HG03095 (cell line): Measurements from ENCODE around the gene C2CD2L.
"Not testable (repeated sequence)": the region's sequence is repeated elsewhere in the genome, so short reads cannot be mapped to it uniquely, and the experiment has no call there.

ENCODE experiments used
- ATAC-seq: cut with Tn5 transposase; IDR thresholded peaks from one replicate; pipeline ENCODE4 v1.9.1; 2021; ENCODE audit warnings: moderate library complexity; ENCODE audit not compliant: unreplicated experiment

C2CD2L gene

DNA sequence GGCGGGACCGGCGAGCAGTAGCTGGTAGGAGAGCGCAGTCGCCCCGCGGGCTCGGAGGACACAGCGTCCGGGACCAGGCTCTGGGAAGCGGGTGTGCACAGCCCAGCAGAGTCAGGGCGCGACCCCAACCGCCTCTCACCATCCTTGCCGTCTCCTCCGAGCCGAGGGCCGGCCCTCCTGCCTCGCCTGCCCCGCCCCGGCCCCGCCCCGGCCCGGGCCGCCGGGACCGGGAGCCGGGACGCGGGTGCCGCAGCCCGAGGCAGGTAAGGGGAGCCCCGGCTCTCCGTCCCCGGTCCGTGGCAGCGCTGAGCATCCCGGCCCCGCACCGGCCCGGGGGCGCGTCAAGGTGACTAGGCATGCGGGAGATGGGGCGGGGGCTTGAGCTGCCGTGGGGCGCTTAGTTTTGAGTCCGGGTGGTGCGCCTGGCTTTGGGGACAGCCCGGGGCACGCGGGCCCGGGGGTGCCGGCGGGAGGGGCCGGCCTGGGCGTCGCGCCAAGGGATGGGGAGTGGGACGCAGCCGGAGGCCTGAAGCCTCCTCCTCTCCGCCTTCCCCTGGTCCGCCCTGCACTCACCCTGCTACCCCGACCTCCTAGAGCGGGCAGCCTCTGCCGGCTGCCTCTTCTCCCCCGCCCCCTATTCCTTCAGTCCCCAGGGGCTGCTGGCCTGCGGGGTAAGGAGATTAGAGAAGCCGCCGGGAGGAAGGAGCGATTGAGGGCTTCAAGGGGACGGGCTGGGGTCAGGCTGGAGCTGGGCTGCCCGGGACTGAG lies 42.1 kb downstream of the C2CD2L start, which contains the start of gene ABCG4:
ABCG4 (plus strand) TSS at position 35 of the 768 bp plus-strand sequence. CDS start 914 bp downstream, outside the sequence.
- ATAC-seq: no peak

DNA sequence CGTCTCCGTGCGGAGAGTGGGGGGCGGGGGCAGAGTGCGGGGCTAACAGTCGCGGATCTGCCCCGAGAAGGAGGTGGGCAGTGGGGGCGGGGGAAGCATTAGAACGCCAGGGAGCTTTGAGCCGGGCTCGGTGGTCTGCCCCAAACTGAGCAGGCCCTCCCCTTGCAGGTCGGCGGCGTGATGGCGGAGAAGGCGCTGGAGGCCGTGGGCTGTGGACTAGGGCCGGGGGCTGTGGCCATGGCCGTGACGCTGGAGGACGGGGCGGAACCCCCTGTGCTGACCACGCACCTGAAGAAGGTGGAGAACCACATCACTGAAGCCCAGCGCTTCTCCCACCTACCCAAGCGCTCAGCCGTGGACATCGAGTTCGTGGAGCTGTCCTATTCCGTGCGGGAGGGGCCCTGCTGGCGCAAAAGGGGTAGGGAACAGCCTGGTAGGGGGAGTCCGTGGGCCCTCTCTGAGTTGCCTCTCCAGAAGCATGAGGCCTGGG lies 42.7 kb downstream of the C2CD2L start:
- ATAC-seq: no peak

DNA sequence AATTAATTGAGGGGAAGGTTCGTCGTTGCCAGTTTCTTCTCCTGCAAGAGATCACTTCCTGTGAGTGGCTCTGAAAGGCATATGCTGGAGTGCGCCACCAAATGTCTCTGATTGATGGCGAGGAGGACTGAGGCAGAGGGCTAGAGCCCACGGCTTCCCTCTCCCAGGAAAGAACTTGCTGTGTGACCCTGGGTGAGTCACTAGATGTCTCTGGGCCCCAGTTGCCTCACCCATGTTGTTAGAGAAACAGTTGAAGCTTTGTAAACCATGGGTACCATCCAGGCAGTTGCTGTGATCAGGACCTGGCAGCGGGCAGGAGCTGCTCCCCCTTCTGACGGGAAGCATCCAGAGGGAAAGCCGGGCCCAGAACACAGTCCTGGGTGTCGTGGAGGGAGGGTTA lies 44.9 kb downstream of the C2CD2L start:
- ATAC-seq: no peak

DNA sequence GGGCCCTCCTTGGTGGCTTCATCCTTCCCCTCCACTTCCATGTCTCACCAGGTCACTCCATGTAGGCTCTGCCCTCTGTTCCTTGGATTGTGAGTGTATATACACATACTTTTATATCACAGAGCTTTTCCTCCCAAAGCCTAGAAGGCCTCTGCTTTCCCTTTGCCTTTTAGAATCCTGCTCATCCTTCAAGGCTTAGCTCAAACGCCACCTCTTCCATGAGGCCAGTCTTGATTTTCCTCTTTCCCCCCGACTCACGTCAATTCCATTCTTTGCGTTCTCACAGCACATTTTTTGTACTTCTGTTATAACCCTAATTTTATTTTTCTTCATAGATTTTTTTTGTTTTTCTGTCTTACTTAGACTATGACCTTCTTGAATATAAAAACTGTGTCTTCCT lies 45.5 kb downstream of the C2CD2L start:
- ATAC-seq: no peak

DNA sequence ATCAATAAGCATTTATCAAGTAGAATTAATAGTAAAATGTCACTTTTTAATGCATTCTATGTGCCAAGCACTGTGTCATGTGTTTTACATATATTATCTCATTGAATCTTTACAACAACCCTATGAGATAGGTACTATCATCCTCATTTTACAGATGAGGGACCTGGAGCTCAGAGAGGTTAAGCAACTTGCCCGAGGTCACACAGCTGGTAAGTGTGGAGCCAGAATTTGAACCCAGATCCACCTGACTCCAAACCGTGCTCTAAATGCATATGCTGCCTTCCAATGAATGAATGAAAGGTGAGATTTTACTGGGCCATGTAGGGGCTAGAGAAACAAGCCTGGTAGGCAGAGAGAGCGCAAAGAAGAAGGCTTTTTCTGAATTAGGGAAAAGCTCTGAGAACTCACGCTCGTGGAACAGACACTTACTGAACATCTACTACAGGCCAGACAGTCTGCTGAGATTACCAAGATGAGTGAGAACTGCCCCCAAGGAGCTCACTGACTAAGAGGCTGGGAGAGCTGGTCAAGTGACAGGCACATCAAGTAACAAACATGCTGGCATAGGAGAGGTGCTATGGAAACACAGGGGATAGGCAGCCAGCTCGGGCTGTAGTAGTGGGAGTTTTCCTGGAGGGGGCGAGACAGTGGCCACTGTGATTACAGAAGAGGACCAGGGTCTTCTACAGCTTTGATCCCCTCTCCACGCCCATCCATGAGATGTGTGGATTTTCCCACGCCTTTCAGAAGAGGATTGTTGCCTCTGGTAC lies 46.1 kb downstream of the C2CD2L start:
- ATAC-seq: no peak

DNA sequence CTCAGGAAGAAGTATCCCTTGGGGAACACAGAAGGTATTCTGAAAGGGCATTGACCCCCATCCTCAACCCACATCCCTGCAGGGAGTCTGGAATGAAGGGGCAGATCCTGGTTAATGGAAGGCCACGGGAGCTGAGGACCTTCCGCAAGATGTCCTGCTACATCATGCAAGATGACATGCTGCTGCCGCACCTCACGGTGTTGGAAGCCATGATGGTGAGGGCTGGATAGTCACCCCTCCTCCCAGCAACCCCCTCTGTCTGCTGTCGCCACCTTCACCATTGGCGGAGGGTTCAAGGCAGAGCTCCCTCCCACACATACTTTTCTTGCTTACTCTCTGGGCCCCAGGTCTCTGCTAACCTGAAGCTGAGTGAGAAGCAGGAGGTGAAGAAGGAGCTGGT lies 47.0 kb downstream of the C2CD2L start:
- ATAC-seq: no peak

DNA sequence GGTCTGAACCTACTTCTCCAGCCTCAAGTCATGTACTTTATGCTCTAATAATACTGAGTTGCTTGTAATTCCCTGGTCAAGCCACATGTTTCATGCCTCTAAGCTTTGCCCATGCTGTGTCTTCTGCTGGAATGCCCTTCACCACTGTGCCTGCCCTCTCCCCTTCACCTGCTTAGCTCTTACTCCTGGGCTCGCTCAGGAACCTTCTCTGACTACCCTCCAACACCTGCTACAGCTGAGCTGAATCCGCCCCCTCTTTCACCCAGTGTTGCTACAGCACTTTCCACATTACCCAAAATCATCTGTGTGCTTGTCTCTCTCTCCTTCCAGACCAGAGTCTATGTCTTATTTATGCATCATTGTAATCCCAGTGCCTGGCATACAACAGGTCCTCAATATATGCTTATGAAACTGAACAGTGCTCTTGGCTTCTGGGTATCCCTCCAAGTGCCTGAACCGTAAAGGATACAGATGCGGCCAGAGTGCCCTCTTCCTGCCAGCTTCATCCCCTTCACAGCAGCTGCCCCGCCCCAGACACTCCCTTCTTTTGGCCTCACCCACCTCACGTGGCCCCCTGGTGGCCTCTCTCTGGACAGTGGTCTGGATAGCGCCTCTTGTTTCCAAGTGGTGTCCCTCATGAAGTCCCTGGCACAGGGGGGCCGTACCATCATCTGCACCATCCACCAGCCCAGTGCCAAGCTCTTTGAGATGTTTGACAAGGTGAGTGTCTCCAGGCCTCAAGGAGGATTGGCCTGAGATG lies 48.8 kb downstream of the C2CD2L start:
- ATAC-seq: no peak

DNA sequence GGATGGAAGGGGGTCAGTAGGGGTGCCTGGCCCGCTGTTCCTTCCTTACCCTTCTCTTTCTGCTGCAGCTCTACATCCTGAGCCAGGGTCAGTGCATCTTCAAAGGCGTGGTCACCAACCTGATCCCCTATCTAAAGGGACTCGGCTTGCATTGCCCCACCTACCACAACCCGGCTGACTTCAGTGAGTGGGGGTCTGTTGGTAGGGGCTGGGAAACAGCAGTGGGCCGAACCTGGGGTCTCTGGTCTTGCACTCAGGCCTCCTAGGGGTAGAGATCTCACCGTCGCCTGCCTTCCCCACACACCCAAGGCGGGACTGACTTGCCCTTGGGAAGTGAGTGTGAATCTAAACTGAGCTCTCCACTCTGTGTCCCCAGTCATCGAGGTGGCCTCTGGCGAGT lies 49.4 kb downstream of the C2CD2L start:
- no peak for ATAC-seq

DNA sequence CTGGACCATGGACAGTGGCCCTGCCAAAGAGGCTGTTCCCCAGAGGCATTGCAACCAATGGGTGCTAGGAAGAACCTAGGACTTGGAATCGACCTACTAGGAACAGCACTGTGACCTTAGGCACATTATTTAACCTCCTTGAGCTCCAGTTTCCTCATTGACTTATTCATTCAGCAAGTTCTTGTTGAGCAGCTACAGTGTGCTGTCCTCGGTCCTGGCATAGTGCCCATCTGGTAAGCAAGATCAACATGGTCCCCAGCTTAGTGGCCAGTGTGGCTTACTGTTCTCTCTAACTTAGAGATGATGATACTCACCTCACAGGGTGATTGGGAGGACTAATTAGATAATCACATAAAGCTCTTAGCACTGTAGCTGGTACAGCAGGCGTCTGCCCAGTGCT lies 49.9 kb downstream of the C2CD2L start:
- ATAC-seq: no peak

DNA sequence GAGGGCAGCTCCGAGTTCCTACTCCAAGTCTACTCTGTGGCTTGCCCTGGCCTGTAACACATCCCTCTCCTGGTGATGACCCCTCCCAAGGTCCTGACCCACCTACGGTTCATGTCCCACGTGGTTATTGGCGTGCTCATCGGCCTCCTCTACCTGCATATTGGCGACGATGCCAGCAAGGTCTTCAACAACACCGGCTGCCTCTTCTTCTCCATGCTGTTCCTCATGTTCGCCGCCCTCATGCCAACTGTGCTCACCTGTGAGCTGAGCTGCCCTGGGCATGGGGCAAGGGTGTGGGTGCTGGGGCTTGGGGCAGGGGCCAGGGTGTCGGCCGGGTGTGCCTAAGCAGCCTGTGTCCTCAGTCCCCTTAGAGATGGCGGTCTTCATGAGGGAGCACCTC lies 51.3 kb downstream of the C2CD2L start:
- no peak for ATAC-seq

DNA sequence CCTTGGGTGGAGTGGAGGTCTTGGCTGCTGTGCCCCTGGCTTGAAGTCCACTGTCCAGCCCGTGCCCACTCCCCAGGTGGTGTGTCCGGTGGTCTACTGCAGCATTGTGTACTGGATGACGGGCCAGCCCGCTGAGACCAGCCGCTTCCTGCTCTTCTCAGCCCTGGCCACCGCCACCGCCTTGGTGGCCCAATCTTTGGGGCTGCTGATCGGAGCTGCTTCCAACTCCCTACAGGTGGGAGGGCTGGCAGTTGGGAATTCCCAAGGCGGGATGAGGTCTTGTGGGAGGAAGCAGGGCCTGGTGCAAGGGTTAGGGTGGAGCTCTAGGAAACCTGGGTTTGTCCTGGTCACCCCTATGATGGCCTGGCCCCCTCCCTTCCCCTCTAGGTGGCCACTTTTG lies 53.0 kb downstream of the C2CD2L start:
- ATAC-seq: no peak

DNA sequence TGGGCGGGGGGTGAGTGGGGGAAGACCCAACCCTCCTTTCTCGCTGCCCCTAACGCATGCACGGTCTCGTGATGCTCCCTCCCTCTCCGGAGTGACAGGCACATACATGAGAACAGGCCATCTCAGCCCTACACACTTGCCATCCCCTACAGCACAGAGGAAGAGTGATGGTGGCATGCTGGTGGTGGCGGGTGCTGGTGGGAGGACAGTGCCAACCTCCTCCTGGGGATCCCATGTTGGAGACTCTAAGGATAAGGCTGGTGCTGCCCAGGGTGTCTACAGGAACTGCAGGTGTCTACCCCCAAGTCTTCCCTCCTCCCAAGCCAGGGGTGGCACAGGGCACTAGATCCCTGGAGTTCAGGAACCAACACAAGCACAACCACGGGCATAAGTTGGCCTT lies 54.7 kb downstream of the C2CD2L start:
- ATAC-seq: no peak

DNA sequence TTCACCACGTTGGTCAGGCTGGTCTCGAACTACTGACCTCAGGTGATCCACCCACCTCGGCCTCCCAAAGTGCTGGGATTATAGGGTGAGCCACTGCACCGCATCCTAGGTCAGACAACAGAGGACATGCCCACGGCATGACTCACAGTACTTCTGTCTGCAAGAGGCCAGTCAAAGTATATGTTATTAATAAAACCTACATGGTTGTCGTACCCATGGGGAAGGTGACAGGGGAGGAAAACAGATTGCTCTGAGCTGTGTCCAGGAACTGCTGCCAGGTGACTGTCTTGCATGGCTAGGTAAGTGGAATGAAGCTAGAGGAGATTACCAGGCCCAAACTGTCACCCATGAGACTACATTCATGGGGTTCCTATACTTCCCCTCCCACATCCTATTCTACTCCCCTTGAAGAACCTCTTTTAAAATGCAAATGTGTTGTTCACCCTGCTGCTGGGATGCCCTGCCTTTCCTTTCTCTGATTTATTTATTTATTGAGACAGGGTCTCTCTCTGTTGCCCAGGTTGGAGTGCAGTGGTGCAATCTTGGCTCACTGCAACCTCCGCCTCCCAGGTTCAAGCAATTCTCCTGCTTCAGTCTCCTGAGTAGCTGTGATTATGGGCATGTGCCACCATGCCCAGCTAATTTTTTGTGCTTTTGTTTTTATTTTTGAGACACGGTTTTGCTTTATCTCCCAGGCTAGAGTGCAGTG lies 59.4 kb downstream of the C2CD2L start:
- no peak for ATAC-seq

DNA sequence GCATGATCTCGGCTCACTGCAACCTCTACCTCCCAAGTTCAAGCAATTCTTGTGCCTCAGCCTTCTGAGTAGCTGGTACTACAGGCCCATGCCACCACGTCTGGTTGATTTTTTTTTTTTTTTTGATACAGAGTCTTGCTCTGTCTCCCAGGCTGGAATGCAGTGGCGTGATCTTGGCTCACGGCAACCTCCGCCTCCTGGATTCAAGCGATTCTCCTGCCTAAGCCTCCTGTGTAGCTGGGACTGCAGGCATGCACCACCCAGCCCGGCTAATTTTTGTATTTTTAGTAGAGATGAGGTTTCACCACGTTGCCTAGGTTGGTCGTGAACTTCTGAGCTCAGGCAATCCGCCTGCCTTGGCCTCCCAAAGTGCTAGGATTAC lies 59.9 kb downstream of the C2CD2L start:
- ATAC-seq: not testable (repeated sequence)

DNA sequence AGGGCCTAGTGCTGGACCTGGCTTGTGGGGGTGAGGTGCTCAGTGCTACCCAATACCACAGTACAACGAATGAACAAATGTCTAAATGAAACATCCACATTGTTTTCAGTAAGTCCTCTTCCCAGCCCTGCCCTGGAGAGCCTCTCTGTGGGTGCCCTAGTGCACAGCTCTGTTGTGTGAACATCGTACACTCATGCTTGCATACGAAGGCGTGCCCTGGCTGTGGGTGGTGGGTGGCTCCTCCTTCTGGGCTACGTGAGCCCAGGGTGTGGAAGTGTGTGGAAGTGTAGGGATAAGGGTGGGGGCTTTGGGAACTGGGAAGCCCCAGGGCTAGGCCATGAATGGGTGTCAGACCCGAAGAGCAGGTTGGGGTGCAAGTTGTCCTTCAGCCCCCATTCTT lies 60.8 kb downstream of the C2CD2L start:
- no peak for ATAC-seq
